Measurements from ENCODE around the gene EIPR1.
"Not testable (repeated sequence)": the region's sequence is repeated elsewhere in the genome, so short reads cannot be mapped to it uniquely, and the experiment has no call there.

EIPR1 gene

GRCh38 chr2:3399829-3400228 lies 22.2 kb upstream of the EIPR1 start:
- no peak for DNase-seq

GRCh38 chr2:3399381-3399780 lies 21.8 kb upstream of the EIPR1 start:
- DNase-seq = no peak

GRCh38 chr2:3398857-3399256 lies 21.2 kb upstream of the EIPR1 start:
- no peak for DNase-seq

- DNase-seq = no peak
Observed at GRCh38 chr2:3396920-3397559, 19.4 kb upstream of the EIPR1 start.

DNA sequence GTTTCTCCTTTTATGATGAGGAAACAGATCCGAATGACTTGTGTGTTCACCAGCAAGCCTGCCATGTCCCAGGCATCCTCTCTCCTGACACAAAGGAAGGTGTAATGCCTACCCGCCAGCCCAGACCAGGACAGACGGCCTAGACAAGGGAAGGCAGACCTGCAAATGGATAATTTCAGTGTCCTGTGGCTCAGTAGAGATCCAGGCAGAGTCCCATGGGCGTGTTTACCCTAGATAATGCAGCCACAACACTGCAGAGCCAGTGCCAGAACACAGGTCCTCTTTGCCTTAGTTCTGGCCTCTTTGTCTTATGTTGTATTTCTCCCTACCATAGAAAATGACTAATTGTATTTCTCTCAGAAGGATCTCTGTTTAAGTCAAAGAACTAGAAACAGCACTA lies 14.6 kb upstream of the EIPR1 start:
- no peak for DNase-seq

DNA sequence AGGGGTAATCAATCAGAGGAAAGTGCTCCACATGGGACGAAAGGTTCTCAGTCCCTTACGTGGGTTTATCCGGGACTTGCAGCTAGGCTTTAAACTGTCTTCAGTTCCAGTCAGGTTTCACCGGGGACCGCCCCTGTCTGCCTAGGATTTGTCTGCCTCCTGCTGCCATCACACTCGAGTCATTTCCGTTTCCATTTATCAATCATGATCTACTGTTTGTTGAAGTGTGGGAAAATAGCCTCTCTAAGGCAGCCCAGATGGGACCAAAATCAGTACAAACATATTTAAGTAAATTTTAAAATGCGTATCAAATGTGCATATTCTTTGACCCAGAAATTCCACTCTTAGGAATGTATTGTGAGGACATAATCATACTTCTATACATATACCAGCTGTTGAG lies 12.4 kb upstream of the EIPR1 start:
- no peak for DNase-seq

DNA sequence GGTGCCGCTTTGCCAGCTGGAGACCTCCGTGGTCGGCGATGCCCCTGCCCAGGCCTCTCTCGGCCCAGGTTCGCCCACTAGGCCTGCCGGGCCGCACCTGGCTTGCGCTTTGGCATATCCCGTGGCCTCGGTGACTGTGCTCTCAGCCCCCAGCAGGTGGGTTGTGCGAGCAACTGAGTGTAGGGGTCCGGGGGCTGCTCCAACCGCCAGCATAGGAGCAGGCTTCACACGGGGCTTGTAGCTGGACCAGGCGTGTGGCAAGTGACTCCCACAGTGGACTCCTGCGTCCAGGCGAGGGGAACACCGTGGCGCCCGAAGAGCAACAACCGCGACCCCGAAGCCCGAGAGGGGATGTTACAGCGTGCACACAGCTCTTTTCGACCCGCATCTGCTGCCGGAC lies 11.6 kb upstream of the EIPR1 start:
- no peak for DNase-seq

GRCh38 chr2:3388412-3388738 lies 10.8 kb upstream of the EIPR1 start:
- no peak for DNase-seq

GRCh38 chr2:3387644-3388411 lies 10.2 kb upstream of the EIPR1 start:
- DNase-seq = no peak

- no peak for DNase-seq
Observed at GRCh38 chr2:3387011-3387410, 9.4 kb upstream of the EIPR1 start.

DNA sequence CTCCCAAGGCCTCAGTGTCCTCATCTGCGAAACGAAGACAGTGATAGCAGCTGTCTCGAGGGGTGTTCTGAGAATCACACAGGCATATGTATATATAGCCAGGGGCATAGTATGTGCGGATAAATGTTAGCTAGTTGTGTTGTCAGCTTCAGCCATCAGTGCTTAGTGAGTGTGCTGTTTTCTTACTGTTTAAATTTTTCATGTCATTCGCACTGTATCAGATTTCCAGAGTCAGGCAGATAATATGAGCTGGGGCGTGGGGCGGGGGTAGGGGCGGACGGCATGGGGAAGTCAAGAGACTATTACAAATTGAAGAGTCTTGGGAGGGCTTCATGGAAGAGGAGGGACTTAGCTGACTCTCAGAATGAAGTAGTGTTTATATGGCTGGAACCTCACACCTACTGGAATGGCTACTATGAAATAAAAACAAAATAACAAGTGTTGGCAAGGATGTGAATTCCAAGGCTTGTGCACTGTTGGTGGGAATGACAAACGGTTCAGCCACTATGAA lies 8.9 kb upstream of the EIPR1 start:
- no peak for DNase-seq

- peak; percentile 93 for DNase-seq
Observed at GRCh38 chr2:3379647-3380534, 2.3 kb upstream of the EIPR1 start, which contains the start of gene TRAPPC12. TSS of gene TRAPPC12 (plus strand) at chr2:3379694. CDS start at chr2:3387624, 7,930 bp downstream.

DNA sequence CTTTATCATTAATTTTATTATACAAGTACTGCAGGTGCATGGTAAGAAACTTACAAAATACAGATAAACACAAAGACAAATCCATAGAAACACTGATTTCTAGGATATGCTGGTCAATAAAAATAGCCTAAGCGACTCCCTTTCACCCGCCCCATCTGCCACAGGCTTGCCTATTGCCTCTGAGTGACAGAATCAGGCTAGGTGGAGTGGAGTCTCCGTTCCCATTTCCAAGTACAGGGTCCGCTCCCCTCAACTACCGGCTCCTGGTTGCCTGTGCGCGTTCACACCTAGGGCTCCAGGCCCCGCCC lies 1.7 kb upstream of the EIPR1 start:
- DNase-seq = no peak

DNA sequence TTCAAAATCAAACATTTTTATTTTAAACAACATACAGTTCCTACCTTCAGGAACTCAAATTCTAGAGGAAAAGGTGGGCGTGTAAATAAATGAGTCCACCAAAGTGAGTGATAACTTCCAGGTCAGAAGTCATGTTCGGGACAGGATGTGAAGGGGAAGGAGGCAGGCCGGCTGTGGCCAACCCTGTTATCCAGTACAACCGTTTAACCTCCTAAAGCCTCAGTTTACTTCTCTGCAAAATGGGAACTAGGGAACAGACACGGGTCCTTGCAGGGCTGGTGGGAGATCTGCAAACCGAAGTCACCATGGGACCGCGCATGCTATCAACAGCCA lies 373 bp downstream of the EIPR1 start:
- DNase-seq = peak; percentile 53

DNA sequence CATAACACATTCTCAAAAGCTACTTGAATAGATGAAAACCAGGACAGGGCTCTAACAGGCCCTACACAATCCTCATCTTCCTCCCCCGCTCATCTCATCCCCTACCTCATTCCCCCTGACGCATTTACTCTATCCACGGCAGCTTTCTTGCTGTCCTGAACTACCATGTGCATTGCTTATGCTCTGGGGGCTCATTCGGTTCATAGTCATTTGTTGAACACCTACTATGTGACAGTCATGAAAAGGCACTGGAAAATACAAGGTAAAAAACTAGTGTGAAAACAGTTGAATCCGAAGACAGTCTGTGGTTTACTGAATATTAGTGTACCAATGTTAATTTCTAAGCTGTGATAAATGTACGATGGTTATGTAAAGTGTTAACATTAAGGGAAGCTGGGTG lies 797 bp downstream of the EIPR1 start:
- no peak for DNase-seq

DNA sequence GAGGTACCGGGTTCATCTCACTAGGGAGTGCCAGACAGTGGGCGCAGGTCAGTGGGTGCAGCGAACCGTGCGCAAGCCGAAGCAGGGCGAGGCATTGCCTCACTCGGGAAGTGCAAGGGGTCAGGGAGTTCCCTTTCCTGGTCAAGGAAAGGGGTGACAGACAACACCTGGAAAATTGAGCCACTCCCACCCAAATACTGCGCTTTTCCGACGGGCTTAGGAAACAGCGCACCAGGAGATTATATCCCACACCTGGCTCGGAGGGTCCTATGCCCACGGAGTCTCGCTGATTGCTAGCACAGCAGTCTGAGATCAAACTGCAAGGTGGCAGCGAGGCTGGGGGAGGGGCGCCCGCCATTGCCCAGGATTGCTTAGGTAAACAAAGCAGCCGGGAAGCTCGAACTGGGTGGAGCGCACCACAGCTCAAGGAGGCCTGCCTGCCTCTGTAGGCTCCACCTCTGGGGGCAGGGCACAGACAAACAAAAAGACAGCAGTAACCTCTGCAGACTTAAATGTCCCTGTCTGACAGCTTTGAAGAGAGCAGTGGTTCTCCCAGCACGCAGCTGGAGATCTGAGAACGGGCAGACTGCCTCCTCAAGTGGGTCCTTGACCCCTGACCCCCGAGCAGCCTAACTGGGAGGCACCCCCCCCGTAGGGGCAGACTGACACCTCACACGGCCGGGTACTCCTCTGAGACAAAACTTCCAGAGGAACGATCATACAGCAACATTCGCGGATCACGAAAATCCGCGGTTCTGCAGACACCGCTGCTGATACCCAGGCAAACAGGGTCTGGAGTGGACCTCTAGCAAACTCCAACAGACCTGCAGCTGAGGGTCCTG lies 8.1 kb downstream of the EIPR1 start:
- not testable (repeated sequence) for DNase-seq

- no peak for DNase-seq
Observed at GRCh38 chr2:3368261-3368722, 9.3 kb downstream of the EIPR1 start.

DNA sequence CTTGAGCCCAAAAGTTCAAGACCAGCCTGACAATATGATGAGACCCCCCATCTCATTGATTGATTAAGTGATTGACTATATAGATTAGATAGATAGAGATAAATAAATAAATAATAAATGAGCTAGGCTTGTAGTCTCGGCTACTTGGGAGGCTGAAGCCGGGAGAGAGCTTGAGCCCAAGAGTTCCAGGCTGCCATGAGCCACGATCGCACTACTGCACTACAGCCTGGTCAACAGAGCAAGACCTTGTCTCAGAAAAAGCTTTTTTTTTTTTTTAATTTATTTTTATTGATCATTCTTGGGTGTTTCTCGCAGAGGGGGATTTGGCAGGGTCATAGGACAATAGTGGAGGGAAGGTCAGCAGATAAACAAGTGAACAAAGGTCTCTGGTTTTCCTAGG lies 12.4 kb downstream of the EIPR1 start:
- no peak for DNase-seq

GRCh38 chr2:3361518-3362389 lies 15.9 kb downstream of the EIPR1 start:
- no peak for DNase-seq

DNA sequence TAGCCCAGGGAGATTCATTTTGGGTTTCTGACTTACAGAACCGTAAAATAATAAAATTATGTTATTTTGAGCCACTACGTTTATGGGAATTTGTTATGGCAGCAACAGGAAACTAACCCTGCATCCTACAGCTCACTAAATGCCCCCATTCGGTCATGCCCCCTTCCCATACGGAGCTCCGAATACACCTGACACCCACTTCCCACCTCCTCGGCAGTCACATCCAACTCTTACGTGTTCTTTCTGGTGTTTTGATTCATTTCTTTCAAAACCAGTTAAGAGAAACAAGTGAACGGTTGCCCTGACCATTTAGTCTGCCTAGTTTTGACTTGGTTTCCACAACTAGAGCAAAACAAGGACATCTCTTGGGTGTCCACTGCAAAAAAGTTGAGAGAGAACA lies 19.7 kb downstream of the EIPR1 start:
- DNase-seq = no peak

DNA sequence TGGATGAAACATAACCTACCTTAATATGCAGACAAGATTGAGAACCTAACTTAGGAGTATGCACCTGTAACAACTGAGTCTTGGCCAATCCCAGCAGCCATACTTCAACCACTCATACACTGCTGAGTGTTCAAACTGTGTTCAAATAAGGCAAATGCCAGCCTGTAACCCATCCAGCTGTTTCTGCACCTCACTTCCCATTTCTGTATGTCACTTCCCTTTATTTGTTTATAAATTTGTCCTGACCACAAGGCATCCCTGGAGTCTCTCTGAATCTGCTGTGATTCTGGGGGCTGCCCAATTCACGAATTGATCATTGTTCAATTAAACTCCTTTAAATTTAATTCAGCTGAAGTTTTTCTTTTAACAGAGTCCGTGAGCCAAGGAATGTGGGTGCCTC lies 20.2 kb downstream of the EIPR1 start:
- not testable (repeated sequence) for DNase-seq

DNA sequence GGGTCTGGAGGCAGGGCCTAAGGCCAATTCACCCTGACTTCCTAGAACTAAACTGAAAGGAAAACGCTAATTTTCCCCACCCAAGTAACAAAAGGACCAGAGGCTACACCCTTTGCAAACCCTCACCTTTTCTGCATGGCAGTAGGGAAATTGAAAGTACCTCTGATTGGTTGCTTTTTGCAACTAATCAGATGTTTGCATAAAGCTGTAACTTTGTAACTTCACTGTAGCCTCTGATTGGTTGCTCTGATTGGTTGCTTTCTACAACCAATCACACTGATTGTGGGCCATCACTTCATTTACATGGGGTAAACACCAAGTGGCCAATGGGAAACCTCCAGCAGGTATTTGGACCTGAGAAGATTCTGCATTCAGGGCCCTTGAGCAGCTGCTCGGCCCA lies 20.8 kb downstream of the EIPR1 start:
- DNase-seq = no peak

Data from CD4-positive, alpha-beta T cell treated with Interleukin-10 for 1 hour (primary cell).